Karpas-422 (cell line): ENCODE measurements around the gene NUP133. TPM values are rescaled to one million over a fixed set of nuclear protein-coding genes. Genes with fewer than 3 reads are reported as not detected.

Experiments used
- DNase-seq: peaks from one replicate; pipeline ENCODE4 v3.0.0-alpha.2; 2015
- H2AFZ ChIP-seq: fragments of 200-600 bp; sonication (generic); 2 replicates; pipeline ENCODE4 v1.6.1; 2014; ENCODE audit warnings: antibody characterized with exemption, low read length, mixed read lengths
- H3K27ac ChIP-seq: fragments of 200-600 bp; sonication (generic); 2 replicates; pipeline ENCODE4 v1.5.1; 2014; ENCODE audit warnings: mild to moderate bottlenecking, low read length, moderate library complexity
- H3K27me3 ChIP-seq: fragments of 200-600 bp; sonication (generic); 2 replicates; pipeline ENCODE4 v1.6.1; 2014; ENCODE audit warnings: low read length, mixed read lengths
- H3K36me3 ChIP-seq: fragments of 200-600 bp; sonication (generic); 2 replicates; pipeline ENCODE4 v1.6.1; 2014; ENCODE audit warnings: low read length, mixed read lengths; ENCODE audit not compliant: insufficient read depth
- H3K4me1 ChIP-seq: fragments of 200-600 bp; sonication (generic); 2 replicates; pipeline ENCODE4 v1.6.1; 2014; ENCODE audit warnings: mild to moderate bottlenecking, low read length, mixed read lengths
- H3K4me2 ChIP-seq: fragments of 200-600 bp; sonication (generic); 2 replicates; pipeline ENCODE4 v1.6.1; 2014; ENCODE audit warnings: low read length, low read depth, mild to moderate bottlenecking; ENCODE audit not compliant: poor library complexity, severe bottlenecking
- H3K4me3 ChIP-seq: fragments of 200-600 bp; sonication (generic); 2 replicates; pipeline ENCODE4 v1.5.1; 2014; ENCODE audit warnings: mild to moderate bottlenecking, antibody characterized with exemption, low read length, mixed read lengths
- H3K79me2 ChIP-seq: fragments of 200-600 bp; sonication (generic); 2 replicates; pipeline ENCODE4 v1.6.1; 2014; ENCODE audit warnings: mild to moderate bottlenecking, low read length, mixed read lengths
- H3K9ac ChIP-seq: fragments of 200-600 bp; sonication (generic); 2 replicates; pipeline ENCODE4 v1.6.0; 2014; ENCODE audit warnings: low read length
- H3K9me2 ChIP-seq: fragments of 200-600 bp; sonication (generic), shearing (Covaris generic); replicated peaks from 2 replicates; pipeline ENCODE4 v1.6.0; 2014; ENCODE audit warnings: mild to moderate bottlenecking, low read length, moderate library complexity; ENCODE audit not compliant: insufficient read depth
- H3K9me3 ChIP-seq: fragments of 300-700, 200-600 bp; sonication (generic); 2 replicates; pipeline ENCODE4 v1.6.1; 2014; ENCODE audit warnings: low read length, mixed read lengths
- H4K20me1 ChIP-seq: fragments of 200-600 bp; sonication (generic); 2 replicates; pipeline ENCODE4 v1.6.1; 2014; ENCODE audit warnings: mild to moderate bottlenecking, antibody characterized with exemption, low read length, low read depth; ENCODE audit not compliant: insufficient read depth
- total RNA-seq: library from RNA; depleted of rRNA; stranded (reverse); fragments of >200 nt; shearing (Covaris generic); gene quantifications from 2 replicates; pipeline ENCODE4 v1.2.3, GENCODE V29; 2014; ENCODE audit warnings: low replicate concordance

Gene NUP133
- total RNA-seq, 1 experiment from 2014 or later, result 56.9 TPM

DNA sequence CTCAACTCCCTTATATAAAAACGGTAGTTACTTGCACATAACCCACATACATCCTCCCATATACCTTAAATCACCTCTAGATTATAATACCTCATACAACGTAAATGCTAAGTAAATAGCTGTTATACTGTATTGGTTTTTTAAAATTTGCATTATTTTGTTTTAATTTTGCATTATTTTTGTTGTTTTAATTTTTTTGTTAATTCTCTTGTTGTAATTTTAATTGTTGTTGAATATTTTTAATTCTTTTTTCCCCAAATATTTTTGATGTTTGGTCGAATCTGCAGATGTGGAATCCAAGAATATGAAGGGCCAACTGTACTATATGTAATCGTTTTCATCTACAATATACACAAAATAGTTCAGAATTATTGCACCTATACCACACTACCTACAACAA is 50.7 kb downstream of the NUP133 start:
- no peaks in the 10 kb centered on the region for H3K9me3 ChIP-seq
- H3K36me3 ChIP-seq, result peaks cover 32% of the 10 kb centered on the region; the same call in 1 of the 2 replicates
- no peaks in the 10 kb centered on the region for H3K9me2 ChIP-seq
- H2AFZ ChIP-seq, result no peak overlapping the region
- no peaks in the 10 kb centered on the region for H3K27me3 ChIP-seq
- H3K4me3 ChIP-seq, result no peak overlapping the region
- no peak overlapping the region for H3K4me2 ChIP-seq
- H3K4me1 ChIP-seq, result no peaks in the 10 kb centered on the region
- H3K9ac ChIP-seq, result no peak overlapping the region
- no peaks in the 10 kb centered on the region for H4K20me1 ChIP-seq
- H3K27ac ChIP-seq, result no peak overlapping the region
- no peak for DNase-seq
- H3K79me2 ChIP-seq, result no peaks in the 10 kb centered on the region

DNA sequence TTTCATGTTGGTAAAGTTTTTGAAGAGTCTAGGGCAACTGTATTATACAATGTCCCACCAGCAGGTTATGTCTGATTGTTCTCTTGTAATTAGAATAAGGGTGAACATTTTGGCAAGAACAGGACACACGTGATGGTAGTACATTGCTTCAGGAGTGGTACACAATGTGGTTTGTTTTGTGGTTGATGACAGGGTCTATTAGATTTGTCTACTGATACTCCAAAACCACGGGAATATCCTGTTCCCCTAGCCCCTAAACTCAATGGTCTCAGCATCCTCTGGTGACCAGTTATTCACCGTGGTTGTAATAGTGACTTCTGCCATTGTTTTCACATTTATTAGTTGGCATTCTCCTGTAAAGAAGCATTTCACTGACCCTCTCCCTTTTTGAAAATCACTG is 52.1 kb downstream of the NUP133 start:
- H3K9me2 ChIP-seq, result no peaks in the 10 kb centered on the region
- H3K9ac ChIP-seq, result no peak overlapping the region
- H3K9me3 ChIP-seq, result no peaks in the 10 kb centered on the region
- DNase-seq, result no peak
- no peak overlapping the region for H3K4me3 ChIP-seq
- H3K4me2 ChIP-seq, result no peak overlapping the region
- H2AFZ ChIP-seq, result no peak overlapping the region
- no peaks in the 10 kb centered on the region for H4K20me1 ChIP-seq
- H3K36me3 ChIP-seq, result peaks cover 32% of the 10 kb centered on the region; the same call in 1 of the 2 replicates
- H3K27ac ChIP-seq, result no peak overlapping the region
- no peaks in the 10 kb centered on the region for H3K4me1 ChIP-seq
- H3K79me2 ChIP-seq, result no peaks in the 10 kb centered on the region
- H3K27me3 ChIP-seq, result no peaks in the 10 kb centered on the region

DNA sequence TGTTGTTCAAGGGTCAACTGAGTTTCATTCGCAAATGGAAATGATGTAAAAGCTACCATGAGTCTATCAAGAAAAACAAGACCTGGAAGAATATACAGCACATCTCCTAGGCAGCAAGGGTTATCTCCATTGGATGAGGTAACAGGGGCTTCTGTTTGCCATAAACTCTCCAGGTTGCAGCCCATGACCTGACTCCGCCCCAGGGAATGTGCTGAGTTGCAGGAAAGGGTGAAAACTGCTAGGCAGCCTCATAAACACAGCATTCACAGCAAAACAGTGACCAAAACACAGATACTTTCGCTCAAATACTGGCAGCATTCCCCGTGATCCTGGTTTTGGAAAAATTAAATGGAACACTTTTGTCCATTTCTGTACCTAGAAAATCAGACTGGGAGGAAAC is 54.1 kb downstream of the NUP133 start:
- H3K9me2 ChIP-seq, result no peaks in the 10 kb centered on the region

DNA sequence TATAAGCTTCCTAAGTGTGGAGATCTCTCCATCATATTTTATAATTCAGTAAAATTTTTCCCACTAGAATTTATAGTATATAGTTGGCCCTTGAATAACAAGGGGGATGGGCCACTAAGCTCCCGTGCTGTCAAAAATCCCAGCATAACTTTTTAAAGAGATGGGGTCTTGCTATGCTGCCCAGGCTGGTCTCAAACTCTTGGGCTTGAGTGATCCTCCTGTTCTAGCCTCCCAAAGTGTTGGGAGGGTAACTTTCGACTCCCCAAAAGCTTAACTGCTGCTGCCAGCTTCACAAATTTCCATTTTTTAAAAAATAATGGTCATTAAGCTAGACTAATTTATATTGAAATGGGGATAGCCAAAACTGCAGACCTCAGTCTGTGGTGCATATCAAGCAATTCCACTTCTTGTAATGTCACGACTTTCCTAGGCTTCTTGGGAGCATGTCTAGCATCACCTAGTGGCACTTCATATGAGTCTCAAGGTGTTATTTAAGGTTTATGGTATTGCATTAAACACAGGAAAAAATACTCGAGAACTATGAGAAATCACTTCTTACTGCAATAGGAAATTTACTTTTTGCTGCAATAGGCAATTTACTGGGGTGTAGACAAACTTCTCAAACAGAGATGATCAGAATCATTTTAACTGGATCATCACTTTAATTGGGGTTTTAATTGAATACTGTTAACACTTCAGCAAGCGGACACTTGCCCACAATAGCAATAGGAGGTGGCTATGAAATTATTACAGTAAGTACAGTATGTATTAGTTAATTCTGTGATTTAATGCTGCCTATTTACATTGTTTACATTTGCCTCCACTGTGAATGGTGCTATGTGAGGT is 55.0 kb downstream of the NUP133 start:
- DNase-seq, result no peak
- no peaks in the 10 kb centered on the region for H4K20me1 ChIP-seq
- H2AFZ ChIP-seq, result no peak overlapping the region
- H3K27ac ChIP-seq, result no peak overlapping the region
- peaks cover 30% of the 10 kb centered on the region; the same call in 1 of the 2 replicates for H3K36me3 ChIP-seq
- no peaks in the 10 kb centered on the region for H3K27me3 ChIP-seq
- no peak overlapping the region for H3K4me2 ChIP-seq
- no peaks in the 10 kb centered on the region for H3K4me1 ChIP-seq
- no peak overlapping the region for H3K4me3 ChIP-seq
- H3K9me2 ChIP-seq, result no peaks in the 10 kb centered on the region
- H3K9ac ChIP-seq, result no peak overlapping the region
- no peaks in the 10 kb centered on the region for H3K79me2 ChIP-seq
- H3K9me3 ChIP-seq, result no peaks in the 10 kb centered on the region

More for the DNA sequence above, 54.1 kb downstream of the NUP133 start:
- no peaks in the 10 kb centered on the region for H4K20me1 ChIP-seq
- no peaks in the 10 kb centered on the region for H3K9me3 ChIP-seq
- no peak overlapping the region for H3K4me3 ChIP-seq
- H3K27me3 ChIP-seq, result no peaks in the 10 kb centered on the region
- no peak overlapping the region for H3K27ac ChIP-seq
- H3K36me3 ChIP-seq, result peaks cover 26% of the 10 kb centered on the region; the same call in 1 of the 2 replicates
- no peaks in the 10 kb centered on the region for H3K4me1 ChIP-seq
- H2AFZ ChIP-seq, result no peak overlapping the region
- no peaks in the 10 kb centered on the region for H3K79me2 ChIP-seq
- no peak overlapping the region for H3K9ac ChIP-seq
- H3K4me2 ChIP-seq, result no peak overlapping the region
- DNase-seq, result no peak

DNA sequence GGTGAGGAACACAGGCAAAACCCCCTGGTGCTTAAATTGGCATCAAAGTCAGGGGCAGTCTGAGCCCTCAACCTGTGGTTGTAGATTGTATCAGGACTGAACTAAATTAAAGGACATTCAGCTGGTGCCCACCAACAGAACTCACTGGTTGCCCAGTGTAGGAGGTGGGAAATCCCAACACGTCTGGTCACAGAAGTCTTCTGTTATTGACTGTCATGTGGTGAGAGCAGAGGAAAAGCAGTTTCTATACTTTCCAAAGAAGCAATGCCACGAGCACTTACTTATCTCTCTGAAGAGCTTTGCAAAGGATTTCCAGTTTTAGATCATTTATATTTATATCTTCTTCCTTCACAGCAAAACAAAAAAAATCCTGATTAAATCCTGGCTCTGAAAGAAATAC is 59.3 kb downstream of the NUP133 start:
- H3K9me3 ChIP-seq, result no peaks in the 10 kb centered on the region
- H3K27me3 ChIP-seq, result no peaks in the 10 kb centered on the region
- no peak overlapping the region for H3K4me3 ChIP-seq
- no peak overlapping the region for H3K27ac ChIP-seq
- no peaks in the 10 kb centered on the region for H3K9me2 ChIP-seq
- no peaks in the 10 kb centered on the region for H3K4me1 ChIP-seq
- DNase-seq, result no peak
- H2AFZ ChIP-seq, result no peak overlapping the region
- no peaks in the 10 kb centered on the region for H4K20me1 ChIP-seq
- peaks cover 29% of the 10 kb centered on the region; the same call in 1 of the 2 replicates for H3K36me3 ChIP-seq
- H3K9ac ChIP-seq, result no peak overlapping the region
- H3K4me2 ChIP-seq, result no peak overlapping the region
- no peaks in the 10 kb centered on the region for H3K79me2 ChIP-seq

DNA sequence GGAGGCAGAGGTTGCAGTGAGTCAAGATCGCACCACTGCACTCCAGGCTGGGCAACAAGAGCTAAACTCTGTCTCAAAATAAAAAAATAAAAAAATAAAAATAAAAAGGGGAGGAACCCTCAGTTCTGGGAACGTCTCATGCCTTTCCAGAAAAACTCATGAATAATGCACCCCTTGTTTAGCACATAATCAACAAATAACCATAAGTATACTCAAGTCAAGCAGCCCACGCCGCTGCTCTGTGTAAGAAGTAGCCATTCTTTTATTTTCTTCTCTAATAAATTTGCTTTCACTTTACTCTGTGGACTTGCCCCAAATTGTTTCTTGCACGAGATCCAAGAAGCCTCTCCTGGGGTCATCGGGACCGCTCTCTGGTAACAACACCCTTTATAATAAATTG is 59.8 kb downstream of the NUP133 start:
- H3K79me2 ChIP-seq, result no peaks in the 10 kb centered on the region
- H2AFZ ChIP-seq, result no peak overlapping the region
- H3K9ac ChIP-seq, result no peak overlapping the region
- no peaks in the 10 kb centered on the region for H4K20me1 ChIP-seq
- no peak for DNase-seq
- no peak overlapping the region for H3K27ac ChIP-seq
- no peak overlapping the region for H3K4me3 ChIP-seq
- no peaks in the 10 kb centered on the region for H3K9me2 ChIP-seq
- H3K36me3 ChIP-seq, result peaks cover 29% of the 10 kb centered on the region; the same call in 1 of the 2 replicates
- H3K9me3 ChIP-seq, result no peaks in the 10 kb centered on the region
- H3K4me2 ChIP-seq, result no peak overlapping the region
- H3K4me1 ChIP-seq, result no peaks in the 10 kb centered on the region
- no peaks in the 10 kb centered on the region for H3K27me3 ChIP-seq

DNA sequence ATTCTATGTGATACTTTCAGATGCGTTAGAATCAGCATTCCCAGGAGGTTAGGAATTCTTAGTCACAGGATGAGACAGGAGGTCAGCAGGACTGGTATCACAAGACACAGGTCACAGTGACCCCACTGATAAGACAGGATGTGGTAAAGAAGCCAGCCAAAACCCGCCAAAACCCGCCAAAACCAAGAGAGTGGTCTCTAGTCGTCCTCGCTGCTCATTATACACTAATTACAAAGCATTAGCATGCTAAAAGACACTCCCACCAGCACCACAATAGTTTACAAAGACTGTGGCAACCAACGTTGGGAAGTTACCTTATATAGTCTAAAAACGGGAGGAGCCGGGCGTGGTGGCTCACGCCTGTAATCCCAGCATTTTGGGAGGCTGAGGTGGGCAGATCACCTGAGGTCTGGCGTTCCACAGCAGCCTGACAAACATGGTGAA is 60.3 kb downstream of the NUP133 start:
- no peak for DNase-seq

DNA sequence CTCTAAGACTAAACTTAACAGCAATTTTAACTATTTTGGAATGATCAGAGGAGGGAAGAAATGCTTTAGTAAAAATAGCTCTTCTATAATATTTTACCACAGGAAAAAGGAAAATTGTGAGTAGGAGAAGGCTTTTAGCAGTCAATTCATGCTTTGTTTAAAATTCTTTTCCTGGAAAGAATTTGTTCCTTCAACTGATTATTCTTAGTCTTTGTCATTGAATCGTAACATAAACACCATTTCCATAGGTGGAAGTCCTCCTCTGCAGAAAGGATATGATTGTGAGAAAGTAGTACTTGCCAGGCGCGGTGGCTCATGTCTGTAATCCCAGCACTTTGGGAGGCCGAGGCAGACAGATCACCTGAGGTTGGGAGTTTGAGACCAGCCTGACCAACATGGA is 62.3 kb downstream of the NUP133 start:
- Histone ChIP-seq H3K36me3 (peaks cover 26% of the 10 kb centered on the region; the same call in 1 of the 2 replicates), H3K79me2 (no peaks in the 10 kb centered on the region), H3K4me1 (no peaks in the 10 kb centered on the region), H4K20me1 (no peaks in the 10 kb centered on the region), H2AFZ (no peak overlapping the region), H3K9me3 (no peaks in the 10 kb centered on the region), H3K27me3 (no peaks in the 10 kb centered on the region), H3K9me2 (no peaks in the 10 kb centered on the region), H3K4me2 (no peak overlapping the region), H3K4me3 (no peak overlapping the region), H3K9ac (no peak overlapping the region), H3K27ac (no peak overlapping the region)
- DNase-seq, result no peak

More for the DNA sequence above, 60.3 kb downstream of the NUP133 start:
- no peaks in the 10 kb centered on the region for H3K9me2 ChIP-seq
- H3K9ac ChIP-seq, result no peak overlapping the region
- H3K9me3 ChIP-seq, result no peaks in the 10 kb centered on the region
- no peak overlapping the region for H3K4me3 ChIP-seq
- H3K27me3 ChIP-seq, result no peaks in the 10 kb centered on the region
- no peaks in the 10 kb centered on the region for H3K79me2 ChIP-seq
- peaks cover 29% of the 10 kb centered on the region; the same call in 1 of the 2 replicates for H3K36me3 ChIP-seq
- H3K4me2 ChIP-seq, result no peak overlapping the region
- no peak overlapping the region for H3K27ac ChIP-seq
- H4K20me1 ChIP-seq, result no peaks in the 10 kb centered on the region
- no peaks in the 10 kb centered on the region for H3K4me1 ChIP-seq
- H2AFZ ChIP-seq, result no peak overlapping the region
